ENCODE measurements around the gene GTPBP3.
A peak's percentile ranks its signal among the peaks of the same experiment; 100 is the strongest.

The GTPBP3 gene

DNA sequence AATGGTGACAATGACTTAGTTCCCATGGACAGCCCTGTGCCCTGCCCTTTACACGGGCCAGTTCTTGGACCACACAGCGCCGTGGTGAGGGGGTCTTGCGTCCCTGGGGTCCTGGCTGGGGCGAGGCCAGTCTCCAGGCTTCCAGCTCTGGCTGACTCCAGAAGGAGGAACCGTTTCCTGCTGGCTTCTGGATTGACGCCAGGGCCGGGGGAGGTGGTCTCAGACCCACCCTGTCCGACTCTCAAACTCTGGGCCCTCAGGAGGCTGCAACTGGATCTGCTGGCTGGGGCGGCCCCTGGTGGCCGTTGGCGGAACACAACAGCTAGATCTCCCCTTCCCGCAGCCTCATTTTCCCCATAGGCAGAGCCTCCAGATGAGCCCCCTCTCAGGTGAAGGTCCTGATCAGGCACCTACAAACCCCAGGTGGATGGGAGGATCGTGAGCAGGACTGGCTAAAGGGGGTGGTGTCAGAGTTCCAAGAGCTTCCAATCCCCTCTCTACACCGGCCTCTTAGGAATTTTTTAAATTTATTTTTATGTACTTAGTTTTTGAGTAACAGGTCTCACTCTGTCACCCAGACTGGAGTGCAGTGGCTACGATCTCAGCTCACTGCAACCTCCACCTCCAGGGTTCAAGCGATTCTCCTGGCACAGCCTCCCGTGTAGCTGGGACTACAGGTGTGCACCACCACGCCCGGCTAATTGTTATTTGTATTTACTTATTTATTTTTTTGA lies 48.7 kb downstream of the GTPBP3 start:
- peak; percentile 75 for DNase-seq (ENCODE audit: low spot score)

DNA sequence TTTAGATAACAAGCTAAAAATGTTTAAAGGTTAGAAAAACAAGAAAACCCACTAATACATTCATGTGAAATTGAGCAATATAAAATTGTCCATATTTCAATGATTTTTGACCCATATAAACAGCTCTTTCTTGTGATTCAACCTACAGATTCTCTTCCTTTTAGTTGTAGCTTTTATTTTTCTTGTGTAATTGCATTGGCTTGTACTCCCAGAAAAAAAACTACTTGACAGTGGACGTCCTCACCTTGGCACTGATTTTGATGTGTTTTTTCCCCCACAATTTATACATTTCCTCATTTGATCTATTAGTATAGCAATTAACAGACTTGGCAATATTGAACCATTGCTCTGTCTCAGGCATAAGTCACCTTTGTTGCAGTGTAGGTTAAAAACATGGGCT lies 51.9 kb downstream of the GTPBP3 start:
- DNase-seq (ENCODE audit: low spot score): no peak

DNA sequence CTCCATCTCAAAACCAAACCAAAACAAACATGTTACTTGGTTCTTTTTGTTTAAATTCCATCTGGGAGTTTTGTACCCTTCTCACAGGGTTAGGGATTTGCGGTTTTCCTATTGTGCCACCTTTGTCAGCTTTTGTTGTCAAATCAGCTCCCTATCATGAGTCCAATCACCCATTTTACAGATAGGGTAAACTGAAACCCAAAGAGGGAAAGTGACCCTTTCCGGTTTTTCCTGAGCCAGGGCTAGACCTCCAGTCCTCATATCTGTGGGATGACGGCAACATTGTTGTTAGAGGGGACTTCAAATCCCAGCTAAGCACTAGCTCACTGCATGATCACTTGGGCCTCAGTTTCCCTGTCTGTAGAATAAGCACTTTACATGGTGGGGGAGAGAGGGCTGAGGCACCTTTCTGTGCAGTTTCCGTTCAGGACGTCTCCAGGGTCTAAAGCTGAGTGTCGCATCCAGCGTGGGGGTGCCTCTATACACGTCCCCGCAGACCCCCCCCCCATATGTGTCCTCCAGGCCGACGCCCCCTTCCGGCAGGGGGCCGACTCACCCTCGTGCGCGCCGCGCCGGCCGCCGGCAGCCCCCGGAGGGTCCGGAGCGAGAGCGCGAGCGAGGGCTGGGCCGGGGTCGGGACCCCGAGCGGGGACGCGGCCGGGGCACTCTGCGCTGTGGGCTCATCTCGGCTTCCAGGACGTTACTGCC lies 52.8 kb downstream of the GTPBP3 start:
- no peak for DNase-seq (ENCODE audit: low spot score)

DNA sequence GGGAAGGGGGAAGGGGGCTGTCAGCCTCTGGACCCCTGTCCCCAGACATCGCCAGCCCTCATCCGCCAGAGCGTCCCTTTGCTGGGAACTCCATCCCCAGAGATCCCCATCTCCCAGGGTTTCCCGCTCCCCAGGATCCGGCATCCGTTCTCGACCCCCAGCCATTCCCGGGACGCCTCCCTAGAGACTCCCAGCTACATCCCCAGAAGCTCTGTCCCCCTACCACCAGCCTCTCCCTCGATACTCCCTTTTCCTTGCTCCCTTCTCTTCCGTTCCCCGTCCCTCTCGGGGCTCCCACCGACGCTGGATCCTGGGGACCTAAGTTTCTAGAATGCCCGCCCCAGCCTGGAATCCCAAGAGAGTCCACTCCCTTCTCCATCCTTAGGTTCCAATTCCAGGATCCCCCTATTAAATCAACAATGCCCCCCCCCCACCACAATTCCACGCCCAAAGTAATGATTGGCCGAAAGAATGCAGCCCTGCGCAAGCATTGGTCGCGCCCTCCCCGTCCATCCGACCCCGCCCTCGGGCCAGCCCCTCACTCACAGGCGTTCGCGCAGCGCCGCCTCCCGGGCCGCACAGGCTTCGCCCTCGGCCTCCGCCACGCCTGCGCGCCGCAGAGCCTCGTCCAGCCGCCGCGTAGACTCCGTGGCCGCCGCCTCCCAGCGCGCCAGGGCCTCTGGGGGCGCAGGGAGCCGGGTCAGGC lies 53.5 kb downstream of the GTPBP3 start:
- DNase-seq (ENCODE audit: low spot score): peak; percentile 98

DNA sequence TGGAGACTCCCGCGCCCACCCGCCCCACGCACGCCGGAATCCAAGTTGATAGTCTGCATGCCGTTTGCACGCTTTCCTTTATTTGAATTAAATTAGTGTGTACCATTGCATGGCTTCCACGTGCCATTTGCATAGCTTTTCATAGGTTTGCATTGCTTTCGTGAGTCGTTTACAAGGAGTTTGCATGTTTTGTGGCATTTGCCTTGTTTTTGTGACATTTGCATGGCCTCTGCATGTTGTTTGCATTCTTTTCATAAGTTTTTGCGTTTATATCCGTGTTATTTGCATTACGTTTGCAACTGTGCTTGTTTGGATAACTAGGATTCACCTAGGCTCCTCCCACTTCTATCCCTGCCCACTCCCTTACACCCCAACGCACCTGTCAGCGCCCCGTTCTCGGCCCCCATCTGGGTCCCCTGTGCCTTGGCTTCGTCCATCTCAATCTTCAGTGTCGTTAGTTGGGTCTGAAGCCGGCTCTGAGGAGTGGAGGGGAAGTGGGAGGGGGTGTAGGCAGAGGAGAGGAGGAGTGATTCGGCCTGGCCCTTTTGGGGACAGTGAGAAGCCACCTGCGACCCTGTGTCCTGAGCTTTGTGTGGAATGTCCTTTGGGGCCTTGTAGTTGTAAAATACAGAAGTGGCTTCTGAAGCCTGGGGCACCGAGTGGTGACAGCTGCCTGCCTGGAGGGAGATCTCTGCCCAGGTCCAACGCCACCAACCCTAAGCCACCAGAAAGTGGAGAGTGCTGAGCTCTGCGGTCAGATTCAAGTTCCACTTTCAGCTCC lies 54.2 kb downstream of the GTPBP3 start:
- no peak for DNase-seq (ENCODE audit: low spot score)
